T-cell (primary cell): ENCODE data around the gene LAMA5. TPM values are rescaled to one million over a fixed set of nuclear protein-coding genes. Genes with fewer than 3 reads are reported as not detected.

Experiments
- ATAC-seq, 4 experiments: fragments of 200-7000 bp in 3 of 4; fragments of 150-1000 bp in 1 of 4; cut with Tn5 transposase; replicated peaks in 1 of 4; 1 replicate in 3 of 4; 2 replicates in 1 of 4; pipeline ENCODE4 v1.10.0; 2021; ENCODE audit warnings: moderate library complexity in 3 of 4, mild to moderate bottlenecking in 2 of 4, moderate number of reproducible peaks in 1 of 4
- CTCF ChIA-PET, 2 donors: fragments of 300-600 bp; sonication (Branson Sonifier 250); formaldehyde crosslinking; loops; one replicate each; lab custom pipeline; 2022; ENCODE audit warnings: antibody characterized with exemption in 2 of 2; lab: Charles Lee
- POLR2A ChIA-PET, 2 donors: fragments of 300-600 bp; sonication (Branson Sonifier 250); formaldehyde crosslinking; loops; one replicate each; lab custom pipeline; 2022; ENCODE audit warnings: antibody characterized with exemption in 2 of 2; lab: Charles Lee
- DNase-seq, 35 experiments: peaks; one replicate each; pipeline versions ENCODE4 v3.0.0 to v3.0.0-alpha.2; 2013 to 2023
- H3K27ac ChIP-seq: one replicate; pipeline ENCODE4 v1.5.1; 2013; ENCODE audit warnings: low read length
- H3K27me3 ChIP-seq, 2 experiments: replicated peaks in 1 of 2; 1 replicate in 1 of 2; 2 replicates in 1 of 2; pipeline versions ENCODE4 v1.6.1 to v1.7.0; 2013; ENCODE audit warnings: low read length in 1 of 2, mixed read lengths in 1 of 2; ENCODE audit not compliant: control insufficient read depth in 2 of 2, insufficient read depth in 2 of 2; ENCODE audit errors: extremely low read depth in 1 of 2
- H3K36me3 ChIP-seq, 2 donors: 1 replicate in 1 of 2; 2 replicates in 1 of 2; pipeline versions ENCODE4 v1.6.1 to v1.7.0; 2013; ENCODE audit warnings: low read length in 1 of 2; ENCODE audit not compliant: control insufficient read depth in 2 of 2, insufficient read depth in 1 of 2; ENCODE audit errors: extremely low read depth in 1 of 2
- H3K4me1 ChIP-seq, 2 experiments: 1 replicate in 1 of 2; 2 replicates in 1 of 2; pipeline versions ENCODE4 v1.6.1 to v1.7.0; 2013; ENCODE audit warnings: low read length in 2 of 2, mixed read lengths in 1 of 2; ENCODE audit not compliant: insufficient read depth in 2 of 2, control insufficient read depth in 1 of 2; ENCODE audit errors: extremely low read depth in 1 of 2
- H3K4me3 ChIP-seq, 2 donors: 1 replicate in 1 of 2; 2 replicates in 1 of 2; pipeline versions ENCODE4 v1.5.1 to v1.7.0; 2013; ENCODE audit warnings: mild to moderate bottlenecking in 2 of 2, low read length in 1 of 2, moderate library complexity in 1 of 2; ENCODE audit not compliant: control insufficient read depth in 1 of 2; ENCODE audit errors: extremely low read depth in 1 of 2
- H3K9me3 ChIP-seq: 2 replicates; pipeline ENCODE4 v1.7.0; 2013
- H3K27ac Mint-ChIP-seq, 2 donors: one replicate each; pipeline ENCODE4 v1.8.0; 2020 to 2021; ENCODE audit warnings: mild to moderate bottlenecking in 2 of 2, mixed read lengths in 2 of 2
- H3K27me3 Mint-ChIP-seq, 2 donors: one replicate each; pipeline ENCODE4 v1.8.0; 2021 to 2022; ENCODE audit warnings: mixed read lengths in 2 of 2
- H3K36me3 Mint-ChIP-seq: one replicate; pipeline ENCODE4 v1.8.0; 2021; ENCODE audit warnings: mixed read lengths
- H3K4me1 Mint-ChIP-seq, 3 donors: one replicate each; pipeline ENCODE4 v1.8.0; 2020 to 2022; ENCODE audit warnings: mixed read lengths in 3 of 3, mild to moderate bottlenecking in 1 of 3
- H3K4me3 Mint-ChIP-seq, 3 donors: one replicate each; pipeline ENCODE4 v1.8.0; 2020 to 2022; ENCODE audit warnings: mild to moderate bottlenecking in 3 of 3, mixed read lengths in 3 of 3, moderate library complexity in 3 of 3
- H3K9me3 Mint-ChIP-seq, 3 donors: one replicate each; pipeline ENCODE4 v1.8.0; 2020 to 2022; ENCODE audit warnings: mixed read lengths in 3 of 3
- WGBS: methylation state at CpG from one replicate; pipeline ENCODE4 v1.1.5; 2013; ENCODE audit warnings: missing lambda C conversion rate; ENCODE audit not compliant: insufficient coverage; 5-methylcytosine and 5-hydroxymethylcytosine counted together
- total RNA-seq, 35 experiments: library from RNA in 6 of 35; stranded (reverse) in 6 of 35; fragments of 120-200 nt in 1 of 35; gene quantifications; one replicate each; pipeline versions ENCODE4 v1.2.1 to v1.2.4 and lab custom pipeline; 2013 to 2026

LAMA5 gene
- total RNA-seq, 5 donors from 2014 or later (not counting 1 experiment from before 2014, with no cell fraction given): 0.48 to 4.3 (median 3.0) TPM

- no peaks in the 10 kb centered on the region for H3K27me3 Mint-ChIP-seq
- Histone ChIP-seq H3K9me3 (no peaks in the 10 kb centered on the region), H3K36me3 (peaks cover 0 to 3% of the 10 kb centered on the region in 2 donors), H3K27ac (no peak overlapping the region), H3K27me3 (no peaks in the 10 kb centered on the region), H3K4me1 (peaks cover 5 to 34% of the 10 kb centered on the region in 2 experiments), H3K4me3 (no peak overlapping the region)
- ATAC-seq (no peak), DNase-seq (no peak)
- H3K36me3 Mint-ChIP-seq: peaks cover 7% of the 10 kb centered on the region
- H3K27ac Mint-ChIP-seq: peak overlapping the region in 1 of 2 donors; percentile 16
- ChIA-PET POLR2A (no interaction called here), CTCF (no interaction called here)
- no peaks in the 10 kb centered on the region for H3K9me3 Mint-ChIP-seq
- 89% methylated on average over 6 of the region's 9 CpGs for WGBS
- peaks cover 13 to 31% (median 28%) of the 10 kb centered on the region in 3 donors for H3K4me1 Mint-ChIP-seq
- peak overlapping the region in 1 of 3 donors; percentile 21 for H3K4me3 Mint-ChIP-seq
Measured at GRCh38 chr20:62404112-62404665, 37.1 kb upstream of the LAMA5 start.

DNA sequence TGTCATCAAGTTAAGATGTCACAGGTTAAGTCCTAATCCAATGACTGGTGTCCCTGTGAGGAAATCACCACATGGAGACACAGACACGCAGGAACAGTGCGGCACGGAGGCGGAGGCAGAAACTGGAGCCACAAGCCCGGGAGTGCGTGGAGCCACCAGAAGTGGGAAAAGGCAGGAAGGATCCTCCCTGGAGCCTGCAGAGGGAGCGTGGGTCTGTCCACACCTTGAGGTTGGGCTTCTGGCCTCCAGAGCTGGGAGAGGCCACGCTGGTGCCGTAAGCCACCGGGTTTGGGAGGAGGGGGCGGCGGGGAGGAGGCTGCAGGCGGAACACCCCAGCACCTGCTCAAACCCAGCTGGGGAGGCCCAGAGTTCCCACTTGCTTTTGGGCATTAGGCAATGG lies 36.2 kb upstream of the LAMA5 start:
- CTCF ChIA-PET: no interaction called here
- H3K36me3 ChIP-seq: peaks cover 0 to 3% of the 10 kb centered on the region in 2 donors
- H3K36me3 Mint-ChIP-seq: peaks cover 7% of the 10 kb centered on the region
- H3K4me1 Mint-ChIP-seq: peaks cover 12 to 31% (median 28%) of the 10 kb centered on the region in 3 donors
- H3K27ac ChIP-seq: no peak overlapping the region
- H3K27me3 Mint-ChIP-seq: no peaks in the 10 kb centered on the region
- no peaks in the 10 kb centered on the region for H3K9me3 ChIP-seq
- no peaks in the 10 kb centered on the region for H3K27me3 ChIP-seq
- WGBS: 98% methylated on average over 7 of the region's 13 CpGs
- no peak overlapping the region for H3K4me3 ChIP-seq
- H3K4me3 Mint-ChIP-seq: peak overlapping the region in 1 of 3 donors; percentile 31
- H3K4me1 ChIP-seq: peaks cover 5 to 32% of the 10 kb centered on the region in 2 experiments
- H3K9me3 Mint-ChIP-seq: no peaks in the 10 kb centered on the region
- no peak for ATAC-seq
- H3K27ac Mint-ChIP-seq: peak overlapping the region in 1 of 2 donors; percentile 74
- no peak for DNase-seq
- POLR2A ChIA-PET: no interaction called here

- Histone ChIP-seq H3K9me3 (no peaks in the 10 kb centered on the region), H3K27me3 (no peaks in the 10 kb centered on the region), H3K36me3 (peaks cover 0 to 3% of the 10 kb centered on the region in 2 donors), H3K4me3 (no peak overlapping the region), H3K27ac (no peak overlapping the region), H3K4me1 (peaks cover 5 to 25% of the 10 kb centered on the region in 2 experiments)
- ChIA-PET POLR2A (interaction anchor here in 1 of 2 donors (0.7 kb wide), 1 partner anchor 102 kb away, joined by 3 read pairs; no protein-coding TSS in a partner anchor), CTCF (no interaction called here)
- DNase-seq: no peak
- 91% methylated on average over 22 of the region's 23 CpGs for WGBS
- Mint-ChIP-seq H3K9me3 (no peaks in the 10 kb centered on the region), H3K27ac (no peak overlapping the region), H3K4me1 (peaks cover 12 to 27% (median 25%) of the 10 kb centered on the region in 3 donors), H3K4me3 (no peak overlapping the region), H3K36me3 (peaks cover 9% of the 10 kb centered on the region), H3K27me3 (no peaks in the 10 kb centered on the region)
- no peak for ATAC-seq
Measured at GRCh38 chr20:62402456-62403150, 35.5 kb upstream of the LAMA5 start.

DNA sequence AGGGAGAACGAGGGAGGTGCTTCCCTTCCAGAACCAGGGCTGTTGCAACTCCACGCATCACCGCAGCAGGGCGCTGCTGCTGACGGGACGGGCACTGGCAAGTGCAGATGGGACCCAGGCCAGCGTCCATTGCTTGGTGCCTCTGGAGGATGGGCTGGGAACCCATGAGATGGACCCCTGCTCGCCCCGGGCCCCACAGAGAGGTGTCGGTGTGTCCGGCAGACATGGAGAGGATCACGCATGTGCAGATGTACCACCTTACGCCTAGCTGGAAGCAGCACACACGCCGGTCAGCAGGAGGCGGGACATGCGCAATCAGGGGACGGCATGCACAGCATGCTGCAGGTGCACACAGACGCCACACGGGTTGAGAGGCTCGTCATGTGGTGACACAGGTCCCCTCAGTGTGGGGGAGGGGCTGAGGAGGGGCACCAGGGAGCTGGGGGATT lies 34.2 kb upstream of the LAMA5 start:
- CTCF ChIA-PET: no interaction called here
- no peak overlapping the region for H3K27ac ChIP-seq
- H3K27ac Mint-ChIP-seq: no peak overlapping the region
- peaks cover under 1 to 17% of the 10 kb centered on the region in 2 experiments for H3K4me1 ChIP-seq
- POLR2A ChIA-PET: no interaction called here
- H3K9me3 Mint-ChIP-seq: no peaks in the 10 kb centered on the region
- peaks cover 0 to 3% of the 10 kb centered on the region in 2 donors for H3K36me3 ChIP-seq
- H3K4me3 ChIP-seq: no peak overlapping the region
- DNase-seq (no peak), ATAC-seq (no peak)
- peaks cover 16% of the 10 kb centered on the region for H3K36me3 Mint-ChIP-seq
- 91% methylated on average over 20 of the region's 21 CpGs for WGBS
- peaks cover 12 to 26% (median 24%) of the 10 kb centered on the region in 3 donors for H3K4me1 Mint-ChIP-seq
- H3K9me3 ChIP-seq: no peaks in the 10 kb centered on the region
- no peak overlapping the region for H3K4me3 Mint-ChIP-seq
- no peaks in the 10 kb centered on the region for H3K27me3 Mint-ChIP-seq
- no peaks in the 10 kb centered on the region for H3K27me3 ChIP-seq

- Mint-ChIP-seq H3K4me3 (no peak overlapping the region), H3K4me1 (peaks cover 4 to 18% (median 16%) of the 10 kb centered on the region in 3 donors), H3K27ac (no peak overlapping the region), H3K9me3 (no peaks in the 10 kb centered on the region), H3K36me3 (peaks cover 16% of the 10 kb centered on the region), H3K27me3 (no peaks in the 10 kb centered on the region)
- ChIA-PET POLR2A (no interaction called here), CTCF (no interaction called here)
- peaks cover 4% of the 10 kb centered on the region in 2 donors for H3K36me3 ChIP-seq
- no peak for ATAC-seq
- H3K4me3 ChIP-seq: no peak overlapping the region
- H3K4me1 ChIP-seq: peaks cover 0 to 9% of the 10 kb centered on the region in 2 experiments
- H3K27me3 ChIP-seq: no peaks in the 10 kb centered on the region
- H3K9me3 ChIP-seq: no peaks in the 10 kb centered on the region
- no peak for DNase-seq
- no peak overlapping the region for H3K27ac ChIP-seq
- WGBS: 84% methylated on average over 8 of the region's 10 CpGs
Measured at GRCh38 chr20:62400541-62400940, 33.4 kb upstream of the LAMA5 start.

DNA sequence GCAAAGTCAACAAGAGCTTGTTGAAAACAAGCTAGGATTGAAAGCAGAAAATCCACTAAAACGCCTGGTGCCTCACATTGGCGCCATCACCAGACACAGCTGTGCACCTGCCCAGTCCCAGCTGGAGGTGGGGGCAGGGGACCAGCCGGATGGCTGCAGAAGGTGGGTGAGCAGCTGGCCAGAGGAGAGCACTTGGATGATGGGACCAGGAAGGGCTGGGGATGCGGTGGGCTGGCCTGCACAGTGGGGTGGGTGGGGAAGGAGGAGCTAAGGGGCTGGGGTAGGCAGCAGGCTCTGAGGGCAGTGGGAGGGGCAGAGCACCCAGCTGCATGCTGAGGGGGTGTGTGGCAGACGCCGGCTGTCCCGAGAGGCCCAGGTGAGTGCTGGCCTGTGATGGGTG lies 32.9 kb upstream of the LAMA5 start:
- H3K4me3 Mint-ChIP-seq: no peak overlapping the region
- Histone ChIP-seq H3K27me3 (no peaks in the 10 kb centered on the region), H3K36me3 (peaks cover 4% of the 10 kb centered on the region in 2 donors), H3K4me3 (no peak overlapping the region), H3K4me1 (peaks cover 0 to 4% of the 10 kb centered on the region in 2 experiments), H3K9me3 (no peaks in the 10 kb centered on the region), H3K27ac (no peak overlapping the region)
- ATAC-seq (no peak), DNase-seq (no peak)
- ChIA-PET POLR2A (no interaction called here), CTCF (interaction anchor here in 1 of 2 donors (0.7 kb wide), 1 partner anchor 15 kb away, joined by 5 read pairs; no protein-coding TSS in a partner anchor)
- H3K36me3 Mint-ChIP-seq: peaks cover 18% of the 10 kb centered on the region
- H3K9me3 Mint-ChIP-seq: no peaks in the 10 kb centered on the region
- no peak overlapping the region for H3K27ac Mint-ChIP-seq
- H3K4me1 Mint-ChIP-seq: peaks cover 0 to 13% (median 11%) of the 10 kb centered on the region in 3 donors
- no peaks in the 10 kb centered on the region for H3K27me3 Mint-ChIP-seq
- WGBS: 89% methylated on average over 6 of the region's 7 CpGs
